ENCODE data around the gene STIM1.

STIM1 gene

DNA sequence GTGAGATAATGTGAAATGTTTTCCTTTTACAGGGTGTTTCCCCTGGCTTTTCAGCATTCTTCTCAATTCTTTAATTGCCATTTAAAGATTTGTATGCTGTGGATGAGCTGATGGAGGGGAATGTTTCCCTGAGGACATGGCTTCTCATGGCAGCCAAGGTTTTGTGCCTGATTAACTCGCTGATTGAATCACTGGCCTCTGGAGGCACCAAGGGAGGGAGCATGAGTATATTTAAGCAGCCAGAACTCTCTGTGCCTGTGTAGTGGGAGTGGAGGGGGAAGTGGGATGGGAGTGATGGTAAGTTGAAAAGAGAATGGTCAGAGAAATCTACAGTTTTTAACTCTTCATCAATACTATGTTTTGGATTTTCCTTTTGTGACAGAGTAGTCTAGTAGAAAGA lies 88.7 kb downstream of the STIM1 start:
- H3K36me3 ChIP-seq (ENCODE audit: control insufficient read depth, low read length): peaks cover 6% of the 10 kb centered on the region; the same call in 1 of the 2 replicates
- TF ChIP-seq, protein P1, sequence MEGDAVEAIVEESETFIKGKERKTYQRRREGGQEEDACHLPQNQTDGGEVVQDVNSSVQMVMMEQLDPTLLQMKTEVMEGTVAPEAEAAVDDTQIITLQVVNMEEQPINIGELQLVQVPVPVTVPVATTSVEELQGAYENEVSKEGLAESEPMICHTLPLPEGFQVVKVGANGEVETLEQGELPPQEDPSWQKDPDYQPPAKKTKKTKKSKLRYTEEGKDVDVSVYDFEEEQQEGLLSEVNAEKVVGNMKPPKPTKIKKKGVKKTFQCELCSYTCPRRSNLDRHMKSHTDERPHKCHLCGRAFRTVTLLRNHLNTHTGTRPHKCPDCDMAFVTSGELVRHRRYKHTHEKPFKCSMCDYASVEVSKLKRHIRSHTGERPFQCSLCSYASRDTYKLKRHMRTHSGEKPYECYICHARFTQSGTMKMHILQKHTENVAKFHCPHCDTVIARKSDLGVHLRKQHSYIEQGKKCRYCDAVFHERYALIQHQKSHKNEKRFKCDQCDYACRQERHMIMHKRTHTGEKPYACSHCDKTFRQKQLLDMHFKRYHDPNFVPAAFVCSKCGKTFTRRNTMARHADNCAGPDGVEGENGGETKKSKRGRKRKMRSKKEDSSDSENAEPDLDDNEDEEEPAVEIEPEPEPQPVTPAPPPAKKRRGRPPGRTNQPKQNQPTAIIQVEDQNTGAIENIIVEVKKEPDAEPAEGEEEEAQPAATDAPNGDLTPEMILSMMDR (IDR thresholded peaks at IDR 0.05; ENCODE audit: low read depth, low read length, poor library complexity, severe bottlenecking): no peak
- no peak for TF ChIP-seq EZH2phosphoT487 (IDR thresholded peaks at IDR 0.05; ENCODE audit: borderline replicate concordance, low read length)
- H3K27me3 ChIP-seq (ENCODE audit: control insufficient read depth, low read length): no peaks in the 10 kb centered on the region
- H4K20me1 ChIP-seq (ENCODE audit: control insufficient read depth, insufficient read depth, low read depth, low read length): no peaks in the 10 kb centered on the region
- H3K4me2 ChIP-seq (ENCODE audit: low read length): no peak overlapping the region
- H3K9me2 ChIP-seq (replicated peaks; ENCODE audit: control insufficient read depth, low read length): no peaks in the 10 kb centered on the region
- peaks cover 8% of the 10 kb centered on the region; the same call in 1 of the 2 replicates for H3F3A ChIP-seq (ENCODE audit: control insufficient read depth, insufficient read depth)
- H3K9me3 ChIP-seq (ENCODE audit: control insufficient read depth, insufficient read depth, low read length): no peaks in the 10 kb centered on the region
- no peak overlapping the region for H3K4me3 ChIP-seq (ENCODE audit: low read length)
- no peaks in the 10 kb centered on the region for H3K79me2 ChIP-seq (ENCODE audit: control insufficient read depth, low read length)
- H3K4me1 ChIP-seq (ENCODE audit: control insufficient read depth, low read length): peaks cover 41% of the 10 kb centered on the region
- H3K27ac ChIP-seq (ENCODE audit: low read depth, low read length): no peak overlapping the region

DNA sequence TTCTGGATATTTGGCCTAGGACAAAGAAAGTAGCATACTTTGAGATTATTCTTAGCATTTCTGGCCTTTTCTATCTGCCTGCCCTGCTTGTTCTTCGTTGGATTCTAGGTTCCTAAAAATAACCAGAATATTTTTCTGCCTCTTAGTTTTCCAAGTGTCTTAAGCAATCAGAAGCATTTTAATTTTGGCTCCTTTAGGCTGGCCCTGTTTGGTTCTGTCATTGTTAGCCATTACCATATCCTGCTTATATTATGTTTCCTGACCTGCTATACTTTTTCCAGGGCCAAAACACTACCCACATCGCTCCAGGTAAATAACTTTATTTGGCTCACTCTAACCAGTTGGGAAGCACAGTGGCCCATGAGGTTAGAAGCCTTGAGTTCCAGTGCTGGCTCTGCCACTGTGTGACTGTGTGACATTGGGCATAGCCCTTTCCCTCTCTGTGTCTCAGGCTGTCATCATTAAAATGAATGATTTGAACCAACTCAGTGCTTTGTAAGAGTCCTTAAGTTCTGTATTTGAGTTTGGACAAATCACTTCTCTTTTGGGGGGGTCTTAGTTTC lies 91.1 kb downstream of the STIM1 start:
- H4K20me1 ChIP-seq (ENCODE audit: control insufficient read depth, insufficient read depth, low read depth, low read length): no peaks in the 10 kb centered on the region
- peak overlapping the region; percentile 66 for H3K4me2 ChIP-seq (ENCODE audit: low read length)
- TF ChIP-seq, protein P1 (IDR thresholded peaks at IDR 0.05; ENCODE audit: low read depth, low read length, poor library complexity, severe bottlenecking): no peak
- no peak for TF ChIP-seq EZH2phosphoT487 (IDR thresholded peaks at IDR 0.05; ENCODE audit: borderline replicate concordance, low read length)
- H3K27me3 ChIP-seq (ENCODE audit: control insufficient read depth, low read length): no peaks in the 10 kb centered on the region
- no peaks in the 10 kb centered on the region for H3K9me3 ChIP-seq (ENCODE audit: control insufficient read depth, insufficient read depth, low read length)
- H3K4me1 ChIP-seq (ENCODE audit: control insufficient read depth, low read length): peaks cover 61% of the 10 kb centered on the region
- peaks cover 6% of the 10 kb centered on the region; the same call in 1 of the 2 replicates for H3K36me3 ChIP-seq (ENCODE audit: control insufficient read depth, low read length)
- H3K9me2 ChIP-seq (replicated peaks; ENCODE audit: control insufficient read depth, low read length): no peaks in the 10 kb centered on the region
- H3K79me2 ChIP-seq (ENCODE audit: control insufficient read depth, low read length): no peaks in the 10 kb centered on the region
- peak overlapping the region; percentile 63 for H3K27ac ChIP-seq (ENCODE audit: low read depth, low read length)
- H3F3A ChIP-seq (ENCODE audit: control insufficient read depth, insufficient read depth): peaks cover 8% of the 10 kb centered on the region; the same call in 1 of the 2 replicates
- peak overlapping the region; percentile 39 for H3K4me3 ChIP-seq (ENCODE audit: low read length)

DNA sequence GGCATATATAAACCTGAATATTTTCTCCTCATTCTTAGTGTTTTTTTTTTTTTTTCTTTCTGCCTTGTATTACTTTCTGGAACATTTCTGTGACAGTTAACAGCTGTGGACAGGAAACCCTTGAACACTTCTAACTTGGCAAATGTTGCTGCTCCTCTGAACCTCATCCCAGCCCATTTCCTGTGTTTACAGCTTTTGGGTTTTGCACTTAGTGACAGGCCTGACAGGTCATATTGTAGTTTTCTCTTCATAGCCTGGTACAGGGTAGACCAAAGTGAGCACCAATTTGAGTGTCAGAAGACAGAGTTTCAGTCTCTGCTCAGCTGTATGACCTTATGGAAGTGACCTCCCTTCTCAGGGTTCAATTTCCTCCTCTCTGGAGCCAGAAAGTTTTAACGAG lies 91.6 kb downstream of the STIM1 start:
- H3K9me2 ChIP-seq (replicated peaks; ENCODE audit: control insufficient read depth, low read length): no peaks in the 10 kb centered on the region

More for the DNA sequence above, 91.6 kb downstream of the STIM1 start:
- H3K27me3 ChIP-seq (ENCODE audit: control insufficient read depth, low read length): no peaks in the 10 kb centered on the region
- H3K79me2 ChIP-seq (ENCODE audit: control insufficient read depth, low read length): no peaks in the 10 kb centered on the region
- H3K36me3 ChIP-seq (ENCODE audit: control insufficient read depth, low read length): peaks cover 6% of the 10 kb centered on the region; the same call in 1 of the 2 replicates
- no peak for TF ChIP-seq EZH2phosphoT487 (IDR thresholded peaks at IDR 0.05; ENCODE audit: borderline replicate concordance, low read length)
- TF ChIP-seq, protein P1 (IDR thresholded peaks at IDR 0.05; ENCODE audit: low read depth, low read length, poor library complexity, severe bottlenecking): no peak
- peaks cover 8% of the 10 kb centered on the region; the same call in 1 of the 2 replicates for H3F3A ChIP-seq (ENCODE audit: control insufficient read depth, insufficient read depth)
- peaks cover 61% of the 10 kb centered on the region for H3K4me1 ChIP-seq (ENCODE audit: control insufficient read depth, low read length)
- no peaks in the 10 kb centered on the region for H3K9me3 ChIP-seq (ENCODE audit: control insufficient read depth, insufficient read depth, low read length)
- H3K4me3 ChIP-seq (ENCODE audit: low read length): peak overlapping the region; percentile 39
- peak overlapping the region; percentile 63 for H3K27ac ChIP-seq (ENCODE audit: low read depth, low read length)
- peak overlapping the region; percentile 66 for H3K4me2 ChIP-seq (ENCODE audit: low read length)
- no peaks in the 10 kb centered on the region for H4K20me1 ChIP-seq (ENCODE audit: control insufficient read depth, insufficient read depth, low read depth, low read length)
